Right ventricle myocardium superior (tissue), 1 donor: ENCODE measurements around the gene POLN. TPM values are rescaled to one million over a fixed set of nuclear protein-coding genes. Genes with fewer than 3 reads are reported as not detected.
"Not testable (repeated sequence)": the region's sequence is repeated elsewhere in the genome, so short reads cannot be mapped to it uniquely, and the experiment has no call there.

Experiments used
- ATAC-seq: fragments of 200-7000 bp; cut with Tn5 transposase; one replicate; pipeline ENCODE4 v1.9.1; 2020; ENCODE audit warnings: mild to moderate bottlenecking; ENCODE audit not compliant: poor library complexity
- DNase-seq: peaks from one replicate; pipeline ENCODE4 v3.0.0-alpha.2; 2020
- intact Hi-C: fragments of 100-400 bp; cut with DNase I; formaldehyde crosslinking; loops from one replicate; pipeline ENCODE4 v1.11.2; 2022
- total RNA-seq: library from RNA; stranded (reverse); fragmentation: NEBNext Ultra II Directional; extraction: Animal tissue kit (Norgen Biotek cat#: 25700); gene quantifications from one replicate; pipeline ENCODE4 v1.2.1, GENCODE V29; 2021
- donor health status: DM: no; HTN: yes; CAD: no; lungs with severe emphysema.

Gene POLN
- total RNA-seq, 1 donor from 2014 or later: 2.3 TPM

DNA sequence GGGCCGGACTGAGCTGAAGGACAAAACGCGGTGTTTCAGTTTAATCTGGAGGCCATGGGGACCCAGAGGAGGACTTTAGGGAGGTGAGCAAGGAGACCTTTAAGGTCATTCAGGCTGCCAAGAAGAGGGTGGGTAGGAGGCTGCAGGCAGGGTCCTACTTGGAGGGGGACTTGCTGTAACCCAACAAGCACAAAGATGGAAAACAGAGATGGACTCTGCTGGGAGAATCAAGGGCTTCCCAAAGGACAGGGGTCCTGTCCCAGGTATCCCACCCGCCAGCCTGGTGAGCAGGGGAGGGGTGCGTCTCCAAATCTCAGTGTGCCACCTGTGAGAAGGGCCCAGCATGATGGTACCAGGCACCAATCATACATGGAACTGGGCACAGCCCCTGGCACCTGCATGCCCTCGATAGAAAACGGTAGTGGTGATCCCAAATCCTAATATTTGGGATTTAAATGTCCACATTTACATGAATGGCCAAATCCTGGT is 3.9 kb upstream of the POLN start:
- no peak for ATAC-seq
- intact Hi-C loops: no loop called here
- DNase-seq: no peak

DNA sequence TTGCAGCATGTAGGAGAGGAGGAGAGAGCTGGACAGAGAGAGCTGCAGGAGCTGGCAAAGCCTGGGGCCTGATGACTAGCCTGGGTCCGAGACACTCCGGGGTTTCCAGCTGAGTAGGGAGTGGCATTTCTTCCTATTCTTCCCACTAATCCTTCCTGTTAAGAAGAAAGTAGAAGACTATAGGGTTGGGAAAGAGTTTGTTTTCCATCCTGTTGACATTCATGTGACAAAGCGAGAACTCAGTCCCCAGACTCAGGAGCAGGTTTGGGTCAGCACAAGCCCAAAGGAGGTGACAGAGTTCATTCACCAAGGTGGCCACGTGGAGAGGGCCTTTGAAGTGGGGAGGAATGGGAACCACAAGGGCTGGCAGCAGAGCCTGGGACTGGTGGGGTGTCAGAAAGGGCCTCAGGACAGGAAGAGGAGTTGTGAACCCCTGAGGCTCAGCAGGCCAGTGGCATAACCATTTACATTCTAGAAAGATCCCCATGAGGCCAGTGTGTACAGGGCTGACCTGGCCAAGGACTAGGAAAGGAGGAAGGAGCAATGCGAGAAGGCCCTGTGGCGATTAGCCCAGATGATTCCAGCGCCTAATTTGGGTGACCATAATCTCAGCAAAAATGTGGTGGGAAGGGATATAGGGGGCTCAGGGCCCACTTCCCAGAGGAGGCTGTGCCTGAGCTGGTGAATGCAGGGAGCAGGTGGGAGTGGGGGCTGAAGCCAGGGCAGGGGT is 3.3 kb upstream of the POLN start:
- no peak for ATAC-seq
- intact Hi-C loops: no loop called here
- DNase-seq: no peak

DNA sequence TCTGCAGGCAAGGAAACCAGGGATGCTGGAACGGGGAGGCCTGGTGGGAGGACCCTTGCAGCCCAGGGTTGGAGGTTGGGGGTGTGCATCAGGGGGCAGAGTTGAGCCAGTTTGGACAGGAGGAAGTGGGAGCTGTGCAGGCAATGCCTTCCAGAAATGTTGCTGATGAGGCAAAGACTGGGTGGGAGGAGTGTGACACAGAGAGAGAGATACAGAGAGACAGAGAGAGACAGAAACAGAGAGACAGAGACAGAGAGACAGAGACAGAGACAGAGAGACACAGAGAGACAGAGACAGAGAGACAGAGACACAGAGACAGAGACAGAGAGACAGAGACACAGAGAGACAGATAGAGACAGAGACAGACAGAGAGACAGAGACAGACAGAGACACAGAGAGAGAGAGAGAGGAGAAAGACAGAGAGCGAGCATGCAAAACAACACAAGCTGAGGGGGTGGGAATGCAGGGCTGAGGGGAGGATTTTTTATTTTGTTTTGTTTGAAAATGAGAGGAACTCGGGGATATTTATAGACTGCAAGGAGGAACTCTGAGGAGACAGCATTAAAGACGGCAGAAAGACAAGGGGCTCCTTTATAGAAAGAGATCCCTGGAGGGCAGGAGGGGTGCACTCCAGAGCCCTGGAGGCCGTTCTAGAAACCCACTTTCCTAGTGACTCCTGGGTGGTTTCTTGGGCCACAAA is 1.9 kb upstream of the POLN start:
- DNase-seq (peak; percentile 67), ATAC-seq (peak; percentile 36)
- intact Hi-C loops: no loop called here

- intact Hi-C loops: no loop called here
- no peak for ATAC-seq
Observed at GRCh38 chr4:2241003-2241402, 918 bp downstream of the POLN start.

DNA sequence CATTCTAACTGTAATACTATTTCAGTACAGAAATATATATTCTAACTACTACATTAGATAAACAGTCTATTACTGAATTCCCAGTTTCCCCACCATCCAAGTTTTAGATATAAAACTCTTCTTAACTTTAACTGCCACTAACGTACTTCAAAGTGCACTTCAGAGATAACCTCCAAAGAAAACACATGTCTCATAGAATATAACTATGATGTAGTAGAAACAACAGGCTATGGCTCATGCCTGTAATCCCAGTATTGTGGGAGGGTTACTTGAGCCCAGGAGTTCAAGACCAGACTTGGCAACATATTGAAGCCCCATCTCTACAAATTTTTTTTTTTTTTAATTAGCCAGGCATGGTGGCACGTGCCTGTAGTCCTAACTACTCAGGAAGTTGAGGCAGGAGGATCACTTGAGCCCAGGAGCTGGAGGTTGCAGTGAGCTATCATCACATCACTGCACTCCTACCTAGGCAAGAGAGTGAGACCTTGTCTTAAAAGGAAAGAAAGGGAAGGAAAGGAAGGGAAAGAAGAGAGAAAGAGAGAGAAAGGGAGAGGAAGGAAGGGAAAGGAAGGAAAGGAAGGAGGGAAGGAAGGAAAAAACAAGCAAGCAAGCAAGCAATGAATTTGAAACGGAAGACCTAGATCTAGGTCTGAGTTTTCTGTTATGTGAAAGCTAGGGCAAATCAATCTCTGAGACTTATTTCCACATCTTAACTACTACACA is 4.8 kb downstream of the POLN start:
- DNase-seq (no peak), ATAC-seq (no peak)
- intact Hi-C loops: no loop called here

More at GRCh38 chr4:2241003-2241402, 918 bp downstream of the POLN start:
- DNase-seq: no peak

GRCh38 chr4:2231082-2231481 is 10.8 kb downstream of the POLN start:
- DNase-seq (no peak), ATAC-seq (no peak)
- intact Hi-C loops: no loop called here

DNA sequence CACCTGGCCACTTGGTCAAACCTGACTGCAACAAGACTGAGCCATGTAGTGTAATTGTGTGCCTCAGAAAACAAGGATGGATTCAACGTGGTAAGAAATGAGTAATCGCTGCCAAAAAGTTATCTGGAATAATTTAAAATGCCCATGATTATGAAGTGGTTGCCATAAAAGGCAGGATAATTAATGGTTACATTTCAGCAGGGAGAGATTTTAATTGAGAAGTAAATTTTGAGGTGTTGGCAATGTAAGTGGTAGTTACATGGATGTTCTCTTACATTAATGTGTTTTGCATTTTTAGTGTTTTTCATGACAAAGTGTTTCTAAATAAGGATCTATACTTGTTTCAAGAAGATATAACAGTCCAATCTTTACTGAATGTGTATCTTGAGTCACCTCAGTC is 15.7 kb downstream of the POLN start:
- ATAC-seq (no peak), DNase-seq (no peak)
- intact Hi-C loops: no loop called here

- intact Hi-C loops: no loop called here
- ATAC-seq: no peak
Observed at GRCh38 chr4:2222838-2223237, 19.1 kb downstream of the POLN start.

GRCh38 chr4:2221378-2221777 is 20.5 kb downstream of the POLN start:
- ATAC-seq, DNase-seq, intact Hi-C loops: not testable (repeated sequence)

More at GRCh38 chr4:2222838-2223237, 19.1 kb downstream of the POLN start:
- no peak for DNase-seq

DNA sequence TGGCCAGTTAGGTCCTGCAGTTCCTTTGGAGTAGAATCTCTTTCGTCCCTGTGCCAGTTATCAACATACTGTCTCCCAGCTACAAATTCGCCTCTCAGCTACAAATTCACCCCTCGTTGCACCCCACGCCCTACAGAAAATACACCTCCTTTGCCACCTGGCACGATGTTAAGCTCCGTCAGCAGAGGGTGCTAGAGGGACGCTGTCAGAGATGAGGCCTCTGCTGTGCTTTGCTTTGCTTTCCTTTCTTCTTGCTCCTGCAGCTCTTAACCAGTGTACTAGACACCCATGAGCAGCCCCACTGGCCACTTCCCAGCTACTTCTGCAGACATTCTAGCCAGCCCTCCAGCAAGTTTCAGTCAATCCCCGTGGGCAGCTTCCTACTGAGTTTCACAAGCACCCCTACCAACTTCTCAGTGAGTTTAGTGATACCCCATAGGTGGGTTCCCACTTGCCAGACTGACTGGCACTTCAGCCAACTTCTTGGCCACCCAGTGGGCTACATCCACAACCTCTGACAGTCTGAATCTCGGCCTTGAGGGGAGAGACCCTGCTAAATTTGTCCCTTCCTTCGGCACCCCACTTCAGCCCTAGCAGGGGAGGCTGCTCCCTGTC is 21.8 kb downstream of the POLN start:
- intact Hi-C loops: no loop called here
- DNase-seq (peak; percentile 79), ATAC-seq (peak; percentile 97)

- ATAC-seq: no peak
- intact Hi-C loops: loop anchor here (5.0 kb wide), 1 partner anchor 243 kb away; no protein-coding TSS in a partner anchor
Observed at GRCh38 chr4:2219233-2219760, 22.6 kb downstream of the POLN start.

DNA sequence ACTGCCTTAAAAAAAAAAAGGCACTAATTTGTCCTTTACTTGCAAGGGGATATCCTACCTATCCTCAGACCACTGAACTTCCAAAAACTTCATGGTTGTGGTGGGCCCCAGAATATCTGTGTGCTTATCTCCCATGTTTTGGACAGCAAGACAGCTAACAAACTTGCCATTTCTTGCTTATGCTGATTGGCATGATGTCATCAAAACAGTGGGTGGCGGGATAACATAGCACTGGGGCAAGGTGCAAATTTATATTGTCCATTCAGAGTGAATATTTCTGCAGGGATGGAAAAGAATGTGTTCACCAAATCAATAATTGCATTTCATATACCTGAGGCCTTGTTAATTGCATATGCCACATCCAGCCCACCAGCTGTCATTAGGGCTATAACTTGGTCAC is 23.5 kb downstream of the POLN start:
- DNase-seq: no peak
- intact Hi-C loops: loop anchor here (5.0 kb wide), 1 partner anchor 244 kb away; no protein-coding TSS in a partner anchor
- no peak for ATAC-seq

More at GRCh38 chr4:2219233-2219760, 22.6 kb downstream of the POLN start:
- no peak for DNase-seq

GRCh38 chr4:2217726-2218125 is 24.2 kb downstream of the POLN start:
- intact Hi-C loops: loop anchor here (5.0 kb wide), 1 partner anchor 245 kb away; no protein-coding TSS in a partner anchor
- no peak for ATAC-seq

GRCh38 chr4:2212831-2213230 is 29.1 kb downstream of the POLN start:
- intact Hi-C loops: no loop called here
- DNase-seq: no peak
- no peak for ATAC-seq

More at GRCh38 chr4:2217726-2218125, 24.2 kb downstream of the POLN start:
- DNase-seq: no peak

DNA sequence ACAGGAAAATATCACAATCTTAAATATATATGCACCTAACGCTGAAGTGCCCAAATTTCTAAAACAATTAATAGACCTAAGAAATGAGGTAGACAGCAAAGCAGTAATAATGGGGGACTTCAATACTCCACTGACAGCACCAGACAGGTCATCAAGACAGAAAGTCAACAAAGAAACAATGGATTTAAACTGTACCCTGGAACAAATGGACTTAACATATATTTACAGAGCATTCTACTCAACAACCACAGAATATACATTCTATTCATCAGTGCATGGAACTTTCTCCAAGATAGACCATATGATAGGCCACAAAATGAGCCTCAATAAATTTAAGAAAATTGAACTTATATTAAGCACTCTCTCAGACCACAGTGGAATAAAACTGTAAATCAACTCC is 39.1 kb downstream of the POLN start:
- ATAC-seq, DNase-seq, intact Hi-C loops: not testable (repeated sequence)

GRCh38 chr4:2194496-2194895 is 47.4 kb downstream of the POLN start:
- intact Hi-C loops: no loop called here
- ATAC-seq: no peak
- DNase-seq: no peak

- intact Hi-C loops: no loop called here
- ATAC-seq (no peak), DNase-seq (no peak)
Observed at GRCh38 chr4:2193326-2193725, 48.6 kb downstream of the POLN start.

GRCh38 chr4:2186865-2187172 is 55.1 kb downstream of the POLN start:
- DNase-seq: no peak
- intact Hi-C loops: no loop called here
- ATAC-seq: no peak
